Stimulated activated CD8-positive, alpha-beta memory T cell treated with anti-CD3 and anti-CD28 coated beads, Interleukin-7, amount 100 ng/mL, for 1 hour (primary cell): Measurements from ENCODE around the gene TJP1.
"Not testable (repeated sequence)": the region's sequence is repeated elsewhere in the genome, so short reads cannot be mapped to it uniquely, and the experiment has no call there.

ENCODE experiments used
- DNase-seq, 2 donors: peaks; one replicate each; pipeline ENCODE4 v3.0.0-alpha.2; 2020; ENCODE audit warnings: low read depth in 2 of 2

Gene TJP1

DNA sequence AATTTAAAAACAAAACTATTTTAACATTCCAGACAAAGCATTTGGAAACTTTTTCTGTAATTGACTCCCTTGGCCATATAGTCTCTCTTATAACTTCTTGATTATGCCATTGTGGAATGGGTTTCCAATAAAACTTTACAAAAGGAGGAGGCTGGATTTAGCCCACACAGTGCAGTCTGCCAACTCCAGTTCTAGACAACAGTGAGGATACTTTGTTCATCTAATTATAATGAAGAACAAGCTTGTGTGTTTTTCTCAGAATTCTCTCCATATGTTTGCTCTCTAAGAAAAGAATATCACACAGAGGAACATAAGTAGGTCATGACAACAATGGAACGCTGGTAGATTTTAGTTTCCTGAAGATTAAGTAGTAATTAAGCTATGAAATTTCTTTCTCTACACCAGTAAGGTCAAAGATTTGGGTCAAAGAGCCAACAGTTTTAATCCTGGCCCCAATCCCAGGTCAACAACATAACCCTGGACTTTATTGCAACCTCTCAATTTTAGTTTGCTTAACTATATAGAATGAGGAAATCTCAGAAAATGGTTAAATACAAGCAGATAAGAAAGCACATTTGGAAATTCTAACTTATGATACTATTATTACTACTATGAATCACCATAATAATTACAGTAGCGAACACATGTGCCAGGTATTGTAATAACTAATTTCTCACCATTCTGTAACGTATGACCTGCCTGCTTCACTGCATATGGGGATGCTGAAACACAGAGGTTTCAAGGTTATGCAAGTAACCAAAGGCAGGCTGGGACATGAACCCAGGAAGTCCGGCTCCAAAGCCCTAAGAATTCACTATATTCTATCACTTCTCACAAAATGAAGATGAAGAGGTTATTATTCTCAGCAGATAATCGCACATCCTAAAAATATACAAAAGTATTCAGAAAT lies 65.7 kb downstream of the TJP1 start:
- DNase-seq = no peak

- DNase-seq = not testable (repeated sequence)
Observed at GRCh38 chr15:29754009-29754408, 68.3 kb downstream of the TJP1 start.

DNA sequence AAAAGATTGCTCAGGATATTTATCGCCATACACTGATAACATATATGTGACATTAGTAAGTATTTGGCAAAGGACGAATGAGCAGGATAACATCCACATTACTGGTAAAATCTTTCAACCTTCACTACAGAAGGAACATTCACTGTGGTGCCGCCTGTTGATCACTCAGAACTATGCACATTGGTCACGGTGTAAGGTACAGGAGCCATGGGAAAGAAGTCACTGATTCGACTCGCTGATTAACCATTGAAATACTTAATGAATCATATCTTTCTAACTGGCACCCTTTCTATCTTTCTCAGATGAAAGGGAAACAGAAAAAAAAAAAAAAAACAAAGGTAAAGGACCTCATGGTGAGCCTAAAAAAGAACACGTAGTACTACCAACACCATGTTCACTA lies 68.8 kb downstream of the TJP1 start:
- no peak for DNase-seq

- no peak for DNase-seq
Observed at GRCh38 chr15:29750754-29751153, 71.5 kb downstream of the TJP1 start.

DNA sequence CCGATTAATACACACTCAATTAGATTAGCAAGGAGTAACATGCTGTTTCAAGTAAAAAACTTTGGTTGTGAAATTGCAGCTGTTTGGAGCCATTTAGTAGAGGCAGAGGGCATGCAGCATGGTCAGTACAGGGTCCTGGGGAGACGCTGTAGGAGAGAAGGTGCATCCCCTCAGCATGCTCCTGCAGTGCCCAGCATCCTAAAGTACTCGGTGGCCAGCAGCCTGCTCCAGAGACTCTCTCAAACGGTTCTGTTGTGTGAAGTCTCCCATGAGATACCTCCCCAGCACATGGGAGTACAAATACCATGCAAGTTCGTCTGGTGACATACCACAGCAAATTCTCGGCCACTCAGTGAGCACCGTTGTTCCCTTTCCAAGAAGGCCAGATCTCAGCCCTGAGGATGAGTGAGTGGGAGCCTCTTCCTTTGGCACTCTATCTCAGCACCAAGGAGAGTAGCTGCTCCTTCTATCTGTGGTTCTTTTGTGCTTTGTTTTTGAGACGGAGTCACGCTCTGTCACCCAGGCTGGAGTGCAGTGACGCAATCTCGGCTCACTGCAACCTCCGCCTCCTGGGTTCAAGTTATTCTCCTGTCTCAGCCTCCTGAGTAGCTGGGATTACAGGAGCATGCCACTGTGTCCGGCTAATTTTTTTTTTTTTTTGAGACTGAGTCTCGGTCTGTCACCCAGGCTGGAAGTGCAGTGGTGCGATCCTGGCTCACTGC lies 72.7 kb downstream of the TJP1 start:
- no peak for DNase-seq

GRCh38 chr15:29747837-29748417 lies 74.3 kb downstream of the TJP1 start:
- DNase-seq = no peak

- no peak for DNase-seq
Observed at GRCh38 chr15:29743475-29743874, 78.8 kb downstream of the TJP1 start.

DNA sequence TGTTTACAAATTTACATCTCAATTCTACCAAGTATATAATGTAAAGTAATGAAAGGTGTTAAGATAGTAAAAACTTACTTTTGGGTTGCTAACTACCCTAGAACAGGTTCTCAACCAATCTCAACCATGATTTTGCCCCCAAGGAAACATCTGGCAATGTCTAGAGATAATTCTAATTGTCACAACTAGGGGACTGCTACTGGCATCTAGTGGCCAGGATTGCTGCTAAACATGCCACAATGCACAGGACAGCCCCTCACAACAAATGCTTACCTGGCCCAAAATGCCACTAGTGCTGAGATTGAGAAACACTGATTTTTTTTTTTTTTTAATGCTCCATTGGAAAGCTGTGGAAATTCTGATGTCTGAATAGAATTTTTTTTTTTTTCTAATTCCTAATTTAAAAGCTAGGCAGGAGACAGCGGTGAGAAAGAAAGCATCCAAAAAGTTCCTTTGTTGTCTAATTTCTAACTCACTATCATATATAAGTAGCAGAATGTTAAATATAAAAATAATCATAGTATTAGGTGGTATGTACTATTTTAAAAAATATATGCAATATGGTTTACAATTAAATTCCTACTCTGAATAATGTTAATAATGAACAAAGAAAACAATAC lies 81.5 kb downstream of the TJP1 start:
- DNase-seq = no peak

GRCh38 chr15:29736744-29737020 lies 85.6 kb downstream of the TJP1 start:
- DNase-seq = no peak

DNA sequence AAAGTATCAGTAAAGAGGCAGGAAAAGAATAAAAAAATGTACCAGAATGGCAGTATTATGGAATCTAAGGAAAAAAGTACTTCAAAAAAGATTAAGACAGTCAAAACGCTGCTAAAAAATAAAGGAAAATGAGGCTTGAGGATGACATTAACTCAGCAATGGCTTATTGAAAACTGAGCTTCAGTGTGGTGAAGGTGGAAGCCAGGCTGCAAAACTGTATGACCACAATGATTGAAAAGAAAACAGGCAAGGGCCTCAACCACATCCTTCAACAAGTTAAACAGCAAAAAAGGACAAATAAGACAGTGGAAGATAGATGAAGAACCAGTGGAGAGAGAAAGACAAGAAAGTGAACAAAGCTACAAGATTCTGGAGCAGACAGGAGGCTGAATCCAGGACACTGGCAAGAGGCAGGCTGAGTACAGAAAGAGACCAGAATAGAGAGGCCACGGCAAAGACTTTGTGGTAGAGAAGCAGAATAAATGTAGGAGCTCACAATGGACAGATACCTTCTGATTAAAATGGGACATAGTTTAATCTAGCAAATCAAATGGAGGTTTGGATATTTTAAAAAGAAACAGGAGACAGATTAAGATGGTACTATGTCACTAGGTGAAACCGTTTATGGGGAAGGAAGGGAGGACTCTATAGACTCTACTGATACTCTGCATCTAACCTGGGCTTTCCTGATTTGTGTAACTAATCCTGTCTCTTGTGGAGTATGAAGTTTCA lies 86.1 kb downstream of the TJP1 start:
- no peak for DNase-seq

- no peak for DNase-seq
Observed at GRCh38 chr15:29734917-29735572, 87.2 kb downstream of the TJP1 start.

- DNase-seq = no peak
Observed at GRCh38 chr15:29731865-29732264, 90.4 kb downstream of the TJP1 start.

DNA sequence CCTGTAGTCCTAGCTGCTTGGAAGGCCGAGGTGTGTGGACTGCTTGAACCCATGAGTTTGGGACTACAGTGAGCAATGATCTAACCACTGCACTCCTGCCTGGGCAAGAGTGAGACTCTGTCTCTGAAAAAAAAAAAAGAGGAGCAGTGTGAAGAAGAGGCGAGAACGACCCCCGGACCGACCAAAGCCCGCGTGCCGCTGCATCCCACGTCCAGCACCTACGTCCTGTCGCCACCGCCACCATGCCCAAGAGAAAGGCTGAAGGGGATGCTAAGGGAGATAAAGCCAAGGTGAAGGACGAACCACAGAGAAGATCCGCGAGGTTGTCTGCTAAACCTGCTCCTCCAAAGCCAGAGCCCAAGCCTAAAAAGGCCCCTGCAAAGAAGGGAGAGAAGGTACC lies 91.8 kb downstream of the TJP1 start:
- not testable (repeated sequence) for DNase-seq

- no peak for DNase-seq
Observed at GRCh38 chr15:29728418-29728817, 93.8 kb downstream of the TJP1 start.

DNA sequence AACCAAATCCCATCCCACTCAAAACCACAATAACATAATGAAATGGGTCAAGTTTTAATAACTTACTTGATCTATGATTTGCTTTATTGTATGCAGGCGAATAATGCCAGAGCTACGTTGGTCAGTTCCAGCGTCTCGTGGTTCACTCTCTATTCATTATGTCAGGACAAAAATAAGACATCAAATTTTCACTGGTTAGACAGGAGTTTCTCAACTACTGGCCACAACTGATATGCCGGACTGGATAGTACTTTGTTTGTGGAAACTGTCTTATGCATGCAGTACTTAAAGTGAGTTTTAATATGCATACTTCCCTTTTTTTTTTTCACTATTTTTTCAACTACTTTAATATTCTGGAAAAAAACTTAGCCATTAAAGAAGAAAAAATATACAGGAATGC lies 94.4 kb downstream of the TJP1 start:
- DNase-seq = no peak

GRCh38 chr15:29726553-29726952 lies 95.7 kb downstream of the TJP1 start:
- no peak for DNase-seq

DNA sequence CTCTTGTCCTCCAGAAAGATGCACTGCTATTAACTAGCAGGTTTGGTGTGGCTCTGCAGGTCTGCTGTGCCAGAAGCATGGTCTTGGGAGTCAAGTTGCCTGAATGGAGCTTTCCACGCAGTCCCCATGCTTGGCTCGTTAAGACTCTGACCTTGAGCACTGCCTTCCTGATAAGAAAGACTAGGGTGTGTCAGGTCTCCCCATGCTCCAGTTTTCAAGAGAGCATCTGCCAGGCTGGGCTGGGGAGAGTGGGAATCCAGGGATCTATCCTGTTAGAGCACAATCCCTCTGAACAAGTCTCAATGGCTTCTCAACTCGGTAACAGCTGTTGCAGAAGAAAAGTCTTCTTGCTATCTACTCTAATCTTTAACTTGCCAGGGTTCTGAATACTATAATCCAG lies 98.2 kb downstream of the TJP1 start:
- DNase-seq = no peak

DNA sequence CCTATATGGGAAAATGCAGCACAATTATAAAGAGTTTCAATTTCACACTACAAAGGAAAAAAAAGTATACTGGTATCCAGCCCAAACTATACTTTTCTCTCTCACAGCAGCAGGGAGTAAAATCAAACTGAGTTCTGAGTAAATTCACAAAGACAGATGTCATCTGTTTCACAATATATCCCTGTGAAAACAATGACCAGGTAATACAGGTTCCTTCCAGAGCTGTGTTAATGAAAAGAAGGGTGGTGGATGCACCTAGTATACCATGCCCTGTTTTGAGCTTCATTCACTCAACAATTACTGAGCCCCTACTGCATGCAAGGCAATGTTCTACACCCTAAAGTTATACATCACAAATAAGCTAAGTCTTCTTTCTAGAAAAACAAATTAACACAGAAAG lies 108.5 kb downstream of the TJP1 start:
- no peak for DNase-seq

DNA sequence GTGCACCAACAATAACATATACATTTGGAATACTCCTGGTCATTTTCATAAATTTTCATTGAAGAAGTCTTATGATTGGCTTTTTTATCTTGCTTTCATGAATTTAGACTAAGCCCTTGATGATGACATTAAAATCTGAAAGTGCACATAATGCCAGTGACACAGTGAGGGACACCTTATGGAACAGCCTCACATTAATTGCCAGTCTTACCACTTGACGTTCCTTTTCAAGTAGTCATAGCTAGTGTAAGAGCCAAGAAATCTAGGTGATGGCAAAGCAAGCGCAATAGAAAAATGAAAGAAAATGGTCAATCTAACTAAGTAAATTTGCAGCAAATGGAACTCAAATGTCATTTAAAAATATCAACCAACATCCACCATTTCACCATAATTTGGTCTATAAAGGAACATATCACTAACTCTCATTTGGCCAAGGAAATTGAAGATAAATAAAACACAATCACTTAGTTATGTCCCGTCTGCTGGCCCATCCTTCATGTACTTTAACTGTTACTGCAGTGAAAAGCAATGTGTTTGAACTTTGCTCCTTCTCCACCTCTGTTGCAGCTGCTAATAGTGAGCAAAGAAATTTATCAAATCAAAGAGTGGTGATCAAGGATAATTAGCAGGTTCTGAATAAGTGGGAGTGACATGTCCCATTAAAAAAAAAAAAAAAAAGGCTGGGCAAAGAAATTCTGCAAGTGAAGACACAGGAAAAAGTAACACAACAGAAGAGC lies 110.0 kb downstream of the TJP1 start:
- no peak for DNase-seq

DNA sequence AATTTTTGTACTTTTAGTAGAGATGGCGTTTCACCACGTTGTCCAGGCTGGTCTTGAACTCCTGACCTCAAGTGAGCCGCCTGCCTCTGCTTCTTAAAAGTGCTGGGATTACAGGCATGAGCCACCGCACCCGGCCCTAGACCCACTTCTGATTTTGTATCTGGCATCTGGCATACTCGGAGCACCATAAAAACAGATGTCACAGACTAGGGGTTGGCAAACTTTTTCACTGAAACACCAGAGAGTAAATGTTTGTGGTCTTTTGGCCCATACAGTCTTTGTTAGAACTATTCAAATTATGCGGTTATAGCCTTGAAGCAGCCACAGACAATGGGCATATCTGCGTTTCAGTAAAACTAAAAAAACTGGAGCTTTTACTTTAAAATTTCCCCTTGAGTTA lies 110.7 kb downstream of the TJP1 start:
- no peak for DNase-seq

- DNase-seq = no peak
Observed at GRCh38 chr15:29708519-29708918, 113.7 kb downstream of the TJP1 start.
